ENCODE data around the gene KDM6B. TPM values are rescaled to one million over a fixed set of nuclear protein-coding genes. Genes with fewer than 3 reads are reported as not detected.

The KDM6B gene
- total RNA-seq, 1 donor from 2014 or later = 15.9 TPM

DNA sequence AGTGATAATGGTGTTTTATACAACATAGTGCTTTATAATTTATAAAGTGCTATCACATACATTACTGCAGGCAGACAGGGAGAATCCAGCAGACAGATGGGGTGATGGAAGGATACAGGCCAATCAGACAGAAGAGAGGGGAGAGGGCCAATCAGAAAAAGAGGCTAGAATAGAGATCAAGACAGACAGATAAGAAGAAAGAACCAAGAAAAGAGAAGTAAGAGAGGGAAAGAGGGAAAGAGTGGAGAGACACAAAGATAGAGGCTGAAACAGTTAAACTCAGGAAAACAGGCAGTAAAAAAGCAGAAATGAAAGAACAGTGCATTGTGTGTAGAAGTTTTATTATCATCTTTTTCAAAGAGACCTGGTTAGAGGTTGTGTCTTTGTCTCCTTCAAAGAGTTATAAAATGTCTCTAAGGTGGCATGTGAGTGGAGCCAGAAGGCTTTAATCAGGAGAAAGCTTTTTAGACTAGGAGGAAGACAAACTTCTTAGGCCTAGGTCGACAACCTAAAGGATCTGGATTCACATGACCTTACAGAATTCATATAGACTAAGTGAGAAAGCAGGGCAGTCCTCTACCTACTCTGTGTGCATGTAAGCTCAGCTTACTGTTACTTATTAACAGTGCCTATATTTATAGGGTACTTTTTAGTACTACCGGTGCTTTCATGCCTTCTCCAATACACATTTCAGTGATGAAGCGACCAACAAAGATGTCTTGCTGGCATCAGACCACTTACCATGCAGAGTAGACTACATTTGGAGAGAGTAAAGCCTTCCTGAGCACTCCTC, 46.3 kb downstream of the KDM6B start:
- DNase-seq (ENCODE audit: low read depth) = no peak

DNA sequence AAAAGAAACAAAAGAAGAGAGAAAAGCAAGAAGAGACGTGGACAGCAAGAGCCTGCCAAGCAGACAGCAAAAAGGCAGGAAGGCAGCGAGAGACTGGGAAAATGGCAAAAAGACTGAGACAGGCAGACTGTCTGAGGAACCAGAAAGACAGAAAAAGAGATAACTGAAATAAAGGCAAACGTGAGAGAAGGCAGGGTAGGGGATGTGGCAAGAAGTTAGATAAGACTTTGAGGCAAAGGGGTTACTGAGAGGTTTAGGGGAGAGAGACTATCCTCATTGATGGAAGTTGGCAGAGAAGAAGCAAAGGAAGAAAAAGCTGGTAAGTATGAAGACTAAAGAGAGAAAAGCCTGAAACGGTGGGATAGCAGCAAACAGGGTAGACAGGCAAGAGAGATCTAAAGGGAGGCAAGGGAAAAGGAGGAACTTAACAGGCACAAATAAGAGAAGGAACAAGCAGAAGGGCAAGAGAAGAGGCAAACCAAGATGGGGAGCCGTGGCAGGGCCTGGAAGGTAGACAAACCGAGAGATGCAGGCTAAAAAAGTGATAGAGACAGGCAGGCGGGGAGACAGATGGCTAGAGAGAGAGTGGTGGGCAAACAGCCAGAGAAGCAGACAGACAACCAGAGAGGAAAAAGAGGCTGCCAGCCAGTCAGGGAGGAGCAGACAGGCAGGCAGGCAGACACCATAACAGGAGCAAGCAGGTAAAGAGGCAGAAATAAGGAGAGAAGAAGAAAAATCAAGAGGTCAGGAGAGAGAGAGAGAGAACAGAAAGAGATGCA, 47.4 kb downstream of the KDM6B start:
- DNase-seq (ENCODE audit: low read depth) = no peak

DNA sequence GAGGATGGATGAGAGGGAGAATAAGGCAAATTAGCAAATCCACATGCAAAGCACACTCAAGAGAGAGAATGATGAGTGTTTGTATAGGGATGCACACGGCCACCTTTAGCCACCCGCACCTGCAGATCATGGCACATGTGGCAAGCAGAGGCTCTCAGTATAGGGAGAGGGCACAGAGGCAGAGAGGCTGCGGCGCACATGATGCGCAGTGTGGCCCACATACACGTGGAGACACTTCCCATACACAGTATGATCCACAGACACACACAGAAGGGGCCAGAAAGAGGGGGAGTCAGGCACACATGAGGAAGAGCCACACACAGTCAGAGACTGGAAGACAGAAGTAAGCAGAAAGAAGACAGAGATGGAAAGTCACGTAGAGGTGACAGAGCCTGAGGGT, 48.1 kb downstream of the KDM6B start:
- no peak for DNase-seq (ENCODE audit: low read depth)

DNA sequence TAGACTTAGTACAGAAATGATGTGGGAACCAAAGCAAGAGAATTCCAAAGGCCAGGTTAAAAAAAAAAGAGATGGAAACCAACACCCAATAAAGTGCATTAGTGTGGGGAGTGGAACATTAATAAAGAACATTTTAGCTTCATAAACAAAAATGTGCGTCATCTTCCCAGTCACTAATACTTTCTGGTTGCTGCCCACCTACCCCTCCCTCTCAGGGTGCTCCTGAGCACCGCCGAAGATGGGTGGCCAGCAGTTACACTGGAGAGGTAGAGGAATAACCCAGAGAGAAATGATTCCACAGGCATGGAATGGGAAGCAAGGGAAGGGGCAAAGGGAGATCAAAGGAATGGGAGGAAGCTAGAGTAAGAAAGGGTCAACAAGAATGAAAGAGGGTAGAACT, 48.6 kb downstream of the KDM6B start:
- DNase-seq (ENCODE audit: low read depth) = no peak

Other genes with a start within 250 kb of the KDM6B start
- gene SOX15, start 244.1 kb upstream of the KDM6B start, total RNA-seq = 0.60 and 2.4 TPM in 2 replicates
- 35.0 and 64.4 TPM in 2 replicates for gene FXR2, start 219.3 kb upstream of the KDM6B start, total RNA-seq
- 16.8 and 29.6 TPM in 2 replicates for gene SAT2, start 206.4 kb upstream of the KDM6B start, total RNA-seq
- gene SHBG, start 204.1 kb upstream of the KDM6B start, total RNA-seq = 0.25 TPM in 1 of 2 replicates, not detected in the other
- 0.30 TPM in 1 of 2 replicates, not detected in the other for gene ATP1B2, start 183.3 kb upstream of the KDM6B start, total RNA-seq
- 29.3 and 53.8 TPM in 2 replicates for gene TP53, start 146.7 kb upstream of the KDM6B start, total RNA-seq
- 6.2 and 9.2 TPM in 2 replicates for gene WRAP53, start 145.7 kb upstream of the KDM6B start, total RNA-seq
- gene EFNB3, start 129.0 kb upstream of the KDM6B start, total RNA-seq = 0.69 and 2.9 TPM in 2 replicates
- gene DNAH2, start 116.5 kb upstream of the KDM6B start, total RNA-seq = 0.15 TPM in 1 of 2 replicates, not detected in the other
- 0.65 TPM in 1 of 2 replicates, not detected in the other for gene TMEM88, start 20.8 kb downstream of the KDM6B start, total RNA-seq
- 27.2 and 80.1 TPM in 2 replicates for gene NAA38, start 23.3 kb downstream of the KDM6B start, total RNA-seq
- gene CYB5D1, start 23.8 kb downstream of the KDM6B start, total RNA-seq = 16.0 and 26.5 TPM in 2 replicates
- gene CHD3, start 54.6 kb downstream of the KDM6B start, total RNA-seq = 57.1 and 192 TPM in 2 replicates
- 1.0 and 4.7 TPM in 2 replicates for gene RNF227, start 82.1 kb downstream of the KDM6B start, total RNA-seq
- 0.20 TPM in 1 of 2 replicates, not detected in the other for gene KCNAB3, start 95.6 kb downstream of the KDM6B start, total RNA-seq
- 37.9 and 95.1 TPM in 2 replicates for gene TRAPPC1, start 97.7 kb downstream of the KDM6B start, total RNA-seq
- 18.0 and 25.4 TPM in 2 replicates for gene CNTROB, start 98.0 kb downstream of the KDM6B start, total RNA-seq
- gene GUCY2D, start 168.4 kb downstream of the KDM6B start, total RNA-seq = not detected in 2 replicates
- gene ALOX15B, start 204.8 kb downstream of the KDM6B start, total RNA-seq = 0.20 and 2.1 TPM in 2 replicates